PC-3 (cell line): ENCODE results near the gene ACOXL.

ENCODE experiments used
- EZH2 ChIP-seq: fragments of 300-600 bp; sonication (generic); IDR thresholded peaks from one replicate; pipeline ENCODE4 v1.6.1; 2017; ENCODE audit warnings: antibody characterized with exemption, mild to moderate bottlenecking, low read length; ENCODE audit not compliant: unreplicated experiment
- TF ChIP-seq, protein P1 (sequence below): fragments of 300-600 bp; sonication (generic); conservative IDR thresholded peaks from 2 replicates; pipeline ENCODE4 v1.5.1; 2017; ENCODE audit warnings: antibody characterized with exemption, low read depth, mild to moderate bottlenecking, low read length

DNA sequence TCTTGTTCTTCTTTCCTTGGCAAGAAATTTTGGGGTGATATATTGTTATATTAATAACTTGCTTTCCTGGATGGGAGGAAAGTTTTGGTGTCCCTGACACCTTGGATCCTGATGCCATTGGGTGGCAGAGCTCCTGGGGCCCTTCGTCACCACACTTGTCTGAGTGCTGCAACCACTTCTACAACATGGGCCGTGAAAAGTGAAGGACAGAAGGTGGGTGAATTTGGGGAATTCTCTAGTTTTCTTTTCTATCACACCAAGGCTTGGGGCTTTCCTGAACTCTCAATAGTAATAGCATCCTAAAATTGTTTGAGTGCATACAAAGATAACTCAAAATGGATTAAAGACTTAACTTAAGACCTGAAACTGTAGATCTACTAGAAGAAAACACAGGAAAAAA, 10.0 kb downstream of the ACOXL start:
- TF ChIP-seq, protein P1, sequence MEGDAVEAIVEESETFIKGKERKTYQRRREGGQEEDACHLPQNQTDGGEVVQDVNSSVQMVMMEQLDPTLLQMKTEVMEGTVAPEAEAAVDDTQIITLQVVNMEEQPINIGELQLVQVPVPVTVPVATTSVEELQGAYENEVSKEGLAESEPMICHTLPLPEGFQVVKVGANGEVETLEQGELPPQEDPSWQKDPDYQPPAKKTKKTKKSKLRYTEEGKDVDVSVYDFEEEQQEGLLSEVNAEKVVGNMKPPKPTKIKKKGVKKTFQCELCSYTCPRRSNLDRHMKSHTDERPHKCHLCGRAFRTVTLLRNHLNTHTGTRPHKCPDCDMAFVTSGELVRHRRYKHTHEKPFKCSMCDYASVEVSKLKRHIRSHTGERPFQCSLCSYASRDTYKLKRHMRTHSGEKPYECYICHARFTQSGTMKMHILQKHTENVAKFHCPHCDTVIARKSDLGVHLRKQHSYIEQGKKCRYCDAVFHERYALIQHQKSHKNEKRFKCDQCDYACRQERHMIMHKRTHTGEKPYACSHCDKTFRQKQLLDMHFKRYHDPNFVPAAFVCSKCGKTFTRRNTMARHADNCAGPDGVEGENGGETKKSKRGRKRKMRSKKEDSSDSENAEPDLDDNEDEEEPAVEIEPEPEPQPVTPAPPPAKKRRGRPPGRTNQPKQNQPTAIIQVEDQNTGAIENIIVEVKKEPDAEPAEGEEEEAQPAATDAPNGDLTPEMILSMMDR = no peak
- no peak for TF ChIP-seq EZH2
